K562 (cell line): ENCODE results near the gene PPP1R3E. TPM values are rescaled to one million over a fixed set of nuclear protein-coding genes. Genes with fewer than 3 reads are reported as not detected.

Experiments used
- DPF2 ChIP-seq: fragments of 450-650 bp; IDR thresholded peaks from 2 replicates; pipeline ENCODE4 v1.6.1; 2016
- EP400 ChIP-seq: fragments of 450-650 bp; IDR thresholded peaks from 2 replicates; pipeline ENCODE4 v1.6.1; 2017; ENCODE audit warnings: antibody characterized with exemption, mild to moderate bottlenecking, moderate library complexity
- FOXK2 ChIP-seq, 2 experiments: fragments of 450-650 bp; IDR thresholded peaks in 1 of 2; conservative IDR thresholded peaks in 1 of 2; 2 replicates each; pipeline ENCODE4 v1.6.1; 2016; ENCODE audit warnings: low read depth in 2 of 2, mild to moderate bottlenecking in 1 of 2
- FOXM1 ChIP-seq, 2 experiments: fragments of 450-650 bp in 1 of 2; sonication (generic) in 1 of 2; formaldehyde crosslinking in 1 of 2; IDR thresholded peaks; 2 replicates each; pipeline versions ENCODE4 v1.6.1 to v1.9.0; 2017 to 2022; ENCODE audit warnings: low read depth in 2 of 2, mild to moderate bottlenecking in 2 of 2, missing genetic modification reagents in 1 of 2, moderate library complexity in 1 of 2
- HEY1 ChIP-seq: fragments of 250-450 bp; sonication (Bioruptor Pico); IDR thresholded peaks from 2 replicates; pipeline ENCODE4 v1.5.0; 2020; ENCODE audit warnings: mild to moderate bottlenecking, moderate library complexity, borderline replicate concordance
- NONO ChIP-seq, 2 experiments: fragments of 200-400 bp in 1 of 2; fragments of 450-650 bp in 1 of 2; formaldehyde crosslinking in 1 of 2; IDR thresholded peaks; 2 replicates each; pipeline ENCODE4 v1.6.1; 2017; ENCODE audit warnings: low read depth in 2 of 2, mild to moderate bottlenecking in 2 of 2, moderate library complexity in 2 of 2, low read length in 1 of 2
- SMAD3 ChIP-seq: fragments of 450-650 bp; formaldehyde crosslinking; conservative IDR thresholded peaks from 2 replicates; pipeline ENCODE4 v1.4.0; 2020; ENCODE audit warnings: mild to moderate bottlenecking
- polyA plus RNA-seq, 8 experiments: library from polyadenylated mRNA; depleted of rRNA in 4 of 8; stranded (reverse) in 5 of 8; unstranded in 3 of 8; fragments of >200 nt; fragmentation: Nextera tagmentation in 2 of 8; fragmentation: Illumina TruSeq in 1 of 8; extraction: Ambion mirVana in 2 of 8; extraction: Trizol in 1 of 8; gene quantifications; 2 replicates each; pipeline versions ENCODE4 v1.2.1 to v1.2.3, GENCODE V29; 2011 to 2014; ENCODE audit warnings: inconsistent platforms in 1 of 8, missing spikeins in 1 of 8
- total RNA-seq, 7 experiments: library from RNA; depleted of rRNA in 6 of 7; stranded (reverse); fragments of >200 nt in 6 of 7; fragmentation: Illumina TruSeq in 2 of 7; extraction: Trizol in 2 of 7; gene quantifications; 2 replicates each; pipeline versions ENCODE4 v1.2.1 to v1.2.3, GENCODE V29; 2011 to 2021; ENCODE audit warnings: low replicate concordance in 1 of 7
- TF ChIP-seq, protein P1 (sequence below), 2 experiments: fragments of 450-650 bp in 1 of 2; sonication (generic) in 1 of 2; formaldehyde crosslinking in 1 of 2; IDR thresholded peaks in 1 of 2; conservative IDR thresholded peaks in 1 of 2; 2 replicates each; pipeline versions ENCODE4 v1.6.1 to v1.8.1; 2016 to 2023; ENCODE audit warnings: mild to moderate bottlenecking in 2 of 2, moderate library complexity in 2 of 2, inconsistent platforms in 1 of 2, missing genetic modification reagents in 1 of 2
- TF ChIP-seq, protein P2 (sequence below): sonication (generic); formaldehyde crosslinking; IDR thresholded peaks from 2 replicates; pipeline ENCODE4 v1.9.0; 2022; ENCODE audit warnings: mild to moderate bottlenecking, missing genetic modification reagents
- TF ChIP-seq, protein P3 (sequence below): fragments of 450-650 bp; IDR thresholded peaks from 2 replicates; pipeline ENCODE4 v1.6.1; 2018; ENCODE audit not compliant: partially characterized antibody
- TF ChIP-seq, protein P4 (sequence below): fragments of 250-450 bp; sonication (Bioruptor Pico); IDR thresholded peaks from 2 replicates; pipeline ENCODE4 v1.8.0; 2021; ENCODE audit warnings: mild to moderate bottlenecking, moderate library complexity
- TF ChIP-seq, protein P5 (sequence below), 3 experiments: fragments of 200-800 bp in 1 of 3; fragments of 250-450 bp in 1 of 3; fragments of 450-650 bp in 1 of 3; sonication (Bioruptor Pico) in 1 of 3; sonication (Bioruptor generic) in 1 of 3; formaldehyde crosslinking in 1 of 3; IDR thresholded peaks; 2 replicates each; pipeline versions ENCODE4 v1.6.1 to v1.8.0; 2016 to 2022; ENCODE audit warnings: mild to moderate bottlenecking in 2 of 3, missing genetic modification characterization in 2 of 3, missing compliant biosample characterization in 1 of 3, moderate library complexity in 1 of 3

Gene PPP1R3E
- total and polyA plus RNA-seq, 9 of the 15 experiments (the other 6 are each of a cell fraction or from before 2014, with no cell fraction given): 3.2 to 18.4 (median 7.6) TPM

DNA sequence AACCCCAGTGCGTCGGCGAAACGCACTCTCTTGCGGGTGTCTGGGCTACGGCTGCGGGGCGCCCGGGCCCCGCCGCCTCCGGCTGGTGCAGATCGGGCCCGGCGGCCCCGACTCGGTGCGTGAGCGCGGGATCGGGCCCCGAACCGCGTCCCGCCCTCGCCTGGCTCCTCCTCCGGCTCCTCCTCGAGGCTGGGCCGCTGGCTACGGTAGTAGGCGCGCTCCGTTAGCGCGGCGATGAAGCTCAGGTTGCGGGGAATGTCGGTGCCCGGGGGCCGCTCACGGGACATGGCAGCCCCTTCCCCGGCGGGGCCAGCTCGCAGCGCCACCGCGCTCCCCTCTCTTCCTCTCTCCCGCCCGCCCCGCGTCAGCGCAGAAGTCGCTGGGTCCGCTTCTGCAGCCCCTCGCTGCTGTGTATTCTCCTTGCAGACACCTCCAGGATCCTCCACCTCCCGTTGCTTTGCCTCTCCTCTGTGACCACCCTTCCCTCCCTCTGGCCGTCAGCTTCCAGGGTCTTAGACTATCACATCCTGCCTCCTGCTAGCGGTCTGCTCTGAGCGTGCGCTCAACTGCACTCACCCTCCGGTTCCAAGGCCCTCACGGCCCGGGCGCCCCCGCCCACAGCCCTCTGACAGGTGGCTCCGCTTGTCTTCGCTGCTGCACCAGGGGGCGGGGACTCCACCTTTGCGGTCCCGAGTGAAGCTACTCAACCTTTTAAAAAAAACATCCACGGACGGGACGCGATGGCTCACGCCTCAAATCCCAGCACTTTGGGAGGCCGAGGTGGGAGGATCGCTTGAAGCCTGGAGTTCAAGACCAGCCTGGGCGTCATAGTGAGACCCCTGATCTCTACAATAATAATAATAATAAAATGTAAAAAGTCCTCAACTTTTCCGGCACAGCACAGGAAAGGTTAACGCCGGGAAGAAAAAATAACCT is at the start of gene PPP1R3E (continued):
- no peak for TF ChIP-seq FOXM1 (IDR thresholded peaks at IDR 0.05; ENCODE audit: low read depth)
- peak; percentile 15; the same call in 1 of the 2 replicates for TF ChIP-seq FOXM1 (CRISPR knock-in tag; IDR thresholded peaks at IDR 0.05; ENCODE audit: low read depth)
- TF ChIP-seq, protein P1, sequence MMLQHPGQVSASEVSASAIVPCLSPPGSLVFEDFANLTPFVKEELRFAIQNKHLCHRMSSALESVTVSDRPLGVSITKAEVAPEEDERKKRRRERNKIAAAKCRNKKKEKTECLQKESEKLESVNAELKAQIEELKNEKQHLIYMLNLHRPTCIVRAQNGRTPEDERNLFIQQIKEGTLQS (IDR thresholded peaks at IDR 0.05): no peak
- TF ChIP-seq, protein P1 (CRISPR knock-in tag; conservative IDR thresholded peaks at IDR 0.05): no peak
- no peak for TF ChIP-seq SMAD3 (CRISPR knock-in tag)
- TF ChIP-seq, protein P2, sequence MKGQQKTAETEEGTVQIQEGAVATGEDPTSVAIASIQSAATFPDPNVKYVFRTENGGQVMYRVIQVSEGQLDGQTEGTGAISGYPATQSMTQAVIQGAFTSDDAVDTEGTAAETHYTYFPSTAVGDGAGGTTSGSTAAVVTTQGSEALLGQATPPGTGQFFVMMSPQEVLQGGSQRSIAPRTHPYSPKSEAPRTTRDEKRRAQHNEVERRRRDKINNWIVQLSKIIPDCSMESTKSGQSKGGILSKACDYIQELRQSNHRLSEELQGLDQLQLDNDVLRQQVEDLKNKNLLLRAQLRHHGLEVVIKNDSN: peak; percentile 18; the same call in 1 of the 2 replicates
- TF ChIP-seq, protein P3, sequence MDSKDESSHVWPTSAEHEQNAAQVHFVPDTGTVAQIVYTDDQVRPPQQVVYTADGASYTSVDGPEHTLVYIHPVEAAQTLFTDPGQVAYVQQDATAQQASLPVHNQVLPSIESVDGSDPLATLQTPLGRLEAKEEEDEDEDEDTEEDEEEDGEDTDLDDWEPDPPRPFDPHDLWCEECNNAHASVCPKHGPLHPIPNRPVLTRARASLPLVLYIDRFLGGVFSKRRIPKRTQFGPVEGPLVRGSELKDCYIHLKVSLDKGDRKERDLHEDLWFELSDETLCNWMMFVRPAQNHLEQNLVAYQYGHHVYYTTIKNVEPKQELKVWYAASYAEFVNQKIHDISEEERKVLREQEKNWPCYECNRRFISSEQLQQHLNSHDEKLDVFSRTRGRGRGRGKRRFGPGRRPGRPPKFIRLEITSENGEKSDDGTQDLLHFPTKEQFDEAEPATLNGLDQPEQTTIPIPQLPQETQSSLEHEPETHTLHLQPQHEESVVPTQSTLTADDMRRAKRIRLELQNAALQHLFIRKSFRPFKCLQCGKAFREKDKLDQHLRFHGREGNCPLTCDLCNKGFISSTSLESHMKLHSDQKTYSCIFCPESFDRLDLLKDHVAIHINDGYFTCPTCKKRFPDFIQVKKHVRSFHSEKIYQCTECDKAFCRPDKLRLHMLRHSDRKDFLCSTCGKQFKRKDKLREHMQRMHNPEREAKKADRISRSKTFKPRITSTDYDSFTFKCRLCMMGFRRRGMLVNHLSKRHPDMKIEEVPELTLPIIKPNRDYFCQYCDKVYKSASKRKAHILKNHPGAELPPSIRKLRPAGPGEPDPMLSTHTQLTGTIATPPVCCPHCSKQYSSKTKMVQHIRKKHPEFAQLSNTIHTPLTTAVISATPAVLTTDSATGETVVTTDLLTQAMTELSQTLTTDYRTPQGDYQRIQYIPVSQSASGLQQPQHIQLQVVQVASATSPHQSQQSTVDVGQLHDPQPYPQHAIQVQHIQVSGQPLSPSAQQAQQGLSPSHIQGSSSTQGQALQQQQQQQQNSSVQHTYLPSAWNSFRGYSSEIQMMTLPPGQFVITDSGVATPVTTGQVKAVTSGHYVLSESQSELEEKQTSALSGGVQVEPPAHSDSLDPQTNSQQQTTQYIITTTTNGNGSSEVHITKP: no peak
- TF ChIP-seq, protein P4, sequence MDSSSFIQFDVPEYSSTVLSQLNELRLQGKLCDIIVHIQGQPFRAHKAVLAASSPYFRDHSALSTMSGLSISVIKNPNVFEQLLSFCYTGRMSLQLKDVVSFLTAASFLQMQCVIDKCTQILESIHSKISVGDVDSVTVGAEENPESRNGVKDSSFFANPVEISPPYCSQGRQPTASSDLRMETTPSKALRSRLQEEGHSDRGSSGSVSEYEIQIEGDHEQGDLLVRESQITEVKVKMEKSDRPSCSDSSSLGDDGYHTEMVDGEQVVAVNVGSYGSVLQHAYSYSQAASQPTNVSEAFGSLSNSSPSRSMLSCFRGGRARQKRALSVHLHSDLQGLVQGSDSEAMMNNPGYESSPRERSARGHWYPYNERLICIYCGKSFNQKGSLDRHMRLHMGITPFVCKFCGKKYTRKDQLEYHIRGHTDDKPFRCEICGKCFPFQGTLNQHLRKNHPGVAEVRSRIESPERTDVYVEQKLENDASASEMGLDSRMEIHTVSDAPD: no peak
- TF ChIP-seq EP400: no peak
- no peak for TF ChIP-seq DPF2
- TF ChIP-seq HEY1: no peak
- TF ChIP-seq, protein P5, sequence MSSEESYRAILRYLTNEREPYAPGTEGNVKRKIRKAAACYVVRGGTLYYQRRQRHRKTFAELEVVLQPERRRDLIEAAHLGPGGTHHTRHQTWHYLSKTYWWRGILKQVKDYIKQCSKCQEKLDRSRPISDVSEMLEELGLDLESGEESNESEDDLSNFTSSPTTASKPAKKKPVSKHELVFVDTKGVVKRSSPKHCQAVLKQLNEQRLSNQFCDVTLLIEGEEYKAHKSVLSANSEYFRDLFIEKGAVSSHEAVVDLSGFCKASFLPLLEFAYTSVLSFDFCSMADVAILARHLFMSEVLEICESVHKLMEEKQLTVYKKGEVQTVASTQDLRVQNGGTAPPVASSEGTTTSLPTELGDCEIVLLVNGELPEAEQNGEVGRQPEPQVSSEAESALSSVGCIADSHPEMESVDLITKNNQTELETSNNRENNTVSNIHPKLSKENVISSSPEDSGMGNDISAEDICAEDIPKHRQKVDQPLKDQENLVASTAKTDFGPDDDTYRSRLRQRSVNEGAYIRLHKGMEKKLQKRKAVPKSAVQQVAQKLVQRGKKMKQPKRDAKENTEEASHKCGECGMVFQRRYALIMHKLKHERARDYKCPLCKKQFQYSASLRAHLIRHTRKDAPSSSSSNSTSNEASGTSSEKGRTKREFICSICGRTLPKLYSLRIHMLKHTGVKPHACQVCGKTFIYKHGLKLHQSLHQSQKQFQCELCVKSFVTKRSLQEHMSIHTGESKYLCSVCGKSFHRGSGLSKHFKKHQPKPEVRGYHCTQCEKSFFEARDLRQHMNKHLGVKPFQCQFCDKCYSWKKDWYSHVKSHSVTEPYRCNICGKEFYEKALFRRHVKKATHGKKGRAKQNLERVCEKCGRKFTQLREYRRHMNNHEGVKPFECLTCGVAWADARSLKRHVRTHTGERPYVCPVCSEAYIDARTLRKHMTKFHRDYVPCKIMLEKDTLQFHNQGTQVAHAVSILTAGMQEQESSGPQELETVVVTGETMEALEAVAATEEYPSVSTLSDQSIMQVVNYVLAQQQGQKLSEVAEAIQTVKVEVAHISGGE (CRISPR knock-in tag; IDR thresholded peaks at IDR 0.05): peak in 1 of 3 experiments; percentile 44; a peak in 1 of 6 replicates
- TF ChIP-seq FOXK2 (conservative IDR thresholded peaks at IDR 0.05 in 1 of 2, IDR thresholded peaks at IDR 0.05 in 1 of 2; ENCODE audit: low read depth in 2 of 2): no peak
- TF ChIP-seq NONO (IDR thresholded peaks at IDR 0.05; ENCODE audit: low read depth in 2 of 2, low read length in 1 of 2): peak in 1 of 2 experiments; percentile 2; a peak in 1 of 4 replicates
